A549 (cell line): ENCODE measurements around the gene PAPSS2. TPM values are rescaled to one million over a fixed set of nuclear protein-coding genes. Genes with fewer than 3 reads are reported as not detected.

ENCODE experiments used
- ATAC-seq, 2 experiments: fragments of 200-7000 bp in 1 of 2; fragments of >200 bp in 1 of 2; cut with Nextera tagmentation in 1 of 2; cut with Tn5 transposase in 1 of 2; 3 replicates each; pipeline versions ENCODE4 v1.8.0 to v1.9.1; 2018 to 2020; ENCODE audit warnings: mild to moderate bottlenecking in 1 of 2, moderate library complexity in 1 of 2
- CTCF ChIA-PET: fragments of 300-600 bp; sonication (Branson Sonifier 250); formaldehyde crosslinking; extraction: SDS; loops from one replicate; lab custom pipeline; 2021; ENCODE audit warnings: antibody characterized with exemption, inconsistent platforms; lab: Yijun Ruan, JAX
- POLR2A ChIA-PET: fragments of 350-600 bp; formaldehyde crosslinking; extraction: SDS; loops from one replicate; lab custom pipeline; 2021; ENCODE audit warnings: antibody characterized with exemption, inconsistent platforms; lab: Yijun Ruan, JAX
- DNase-seq, 2 experiments: peaks; one replicate each; pipeline versions ENCODE4 v3.0.0 to v3.0.0-alpha.2; 2011 to 2016; ENCODE audit warnings: low read depth in 1 of 2, low spot score in 1 of 2
- FAIRE-seq: peaks from 2 replicates; lab custom pipeline; 2011; peaks lifted over from hg19 to GRCh38; lab: Jason Lieb, UNC
- H3K27ac ChIP-seq, 2 experiments: fragments of >200 bp; sonication (Bioruptor Twin); formaldehyde crosslinking; 3 replicates each; pipeline ENCODE4 v1.5.1; 2016 to 2017
- H3K4me1 ChIP-seq: fragments of >200 bp; sonication (Bioruptor Twin); formaldehyde crosslinking; 3 replicates; pipeline ENCODE4 v1.6.1; 2016
- H3K4me2 ChIP-seq: fragments of >200 bp; sonication (Bioruptor Twin); formaldehyde crosslinking; 3 replicates; pipeline ENCODE4 v1.6.1; 2016
- H3K4me3 ChIP-seq: fragments of >200 bp; sonication (Bioruptor Twin); formaldehyde crosslinking; 3 replicates; pipeline ENCODE4 v1.5.1; 2016
- H3K9me3 ChIP-seq: fragments of >200 bp; sonication (Bioruptor Twin); formaldehyde crosslinking; 3 replicates; pipeline ENCODE4 v1.6.1; 2016
- CBX8 ChIP-seq: fragments of 200-600 bp; sonication (generic); IDR thresholded peaks from 2 replicates; pipeline ENCODE4 v1.6.1; 2016
- CEBPB ChIP-seq, 2 experiments: fragments of >200 bp in 1 of 2; sonication (Bioruptor Twin) in 1 of 2; formaldehyde crosslinking in 1 of 2; IDR thresholded peaks; 2 replicates each; pipeline ENCODE4 v1.6.1; 2012 to 2016
- CTCF ChIP-seq: fragments of >200 bp; sonication (Bioruptor Twin); formaldehyde crosslinking; IDR thresholded peaks from 3 replicates; pipeline ENCODE4 v1.5.1; 2016
- EHF ChIP-seq: fragments of 250-450 bp; sonication (Bioruptor Pico); IDR thresholded peaks from 2 replicates; pipeline ENCODE4 v1.5.0; 2020; ENCODE audit warnings: mild to moderate bottlenecking
- EP300 ChIP-seq, 2 experiments: fragments of >200 bp; sonication (Bioruptor Twin); formaldehyde crosslinking; IDR thresholded peaks; 2 replicates in 1 of 2; 3 replicates in 1 of 2; pipeline ENCODE4 v1.6.1; 2016 to 2017
- FOXS1 ChIP-seq: fragments of 250-450 bp; sonication (Bioruptor Pico); IDR thresholded peaks from 2 replicates; pipeline ENCODE4 v1.5.0; 2020; ENCODE audit warnings: mild to moderate bottlenecking, moderate library complexity
- HES2 ChIP-seq: fragments of >200 bp; sonication (Bioruptor Twin); formaldehyde crosslinking; IDR thresholded peaks from 2 replicates; pipeline ENCODE4 v1.6.1; 2016
- HEYL ChIP-seq: fragments of 250-450 bp; sonication (Bioruptor Pico); IDR thresholded peaks from 2 replicates; pipeline ENCODE4 v1.8.0; 2021; ENCODE audit warnings: mild to moderate bottlenecking, moderate library complexity
- HOXB13 ChIP-seq: fragments of 250-450 bp; sonication (Bioruptor Pico); IDR thresholded peaks from 2 replicates; pipeline ENCODE4 v1.5.0; 2020; ENCODE audit warnings: low read depth, mild to moderate bottlenecking, moderate library complexity
- HOXB5 ChIP-seq: fragments of 250-450 bp; sonication (Bioruptor Pico); IDR thresholded peaks from 2 replicates; pipeline ENCODE4 v1.5.0; 2020; ENCODE audit warnings: mild to moderate bottlenecking, moderate library complexity
- JUN ChIP-seq, 2 experiments: fragments of >200 bp; sonication (Bioruptor Twin); formaldehyde crosslinking; IDR thresholded peaks; 2 replicates in 1 of 2; 3 replicates in 1 of 2; pipeline ENCODE4 v1.6.1; 2016 to 2017
- JUNB ChIP-seq: fragments of >200 bp; sonication (Bioruptor Twin); formaldehyde crosslinking; IDR thresholded peaks from 2 replicates; pipeline ENCODE4 v1.6.1; 2016
- KDM1A ChIP-seq: fragments of 200-600 bp; sonication (generic); IDR thresholded peaks from 2 replicates; pipeline ENCODE4 v1.6.1; 2016; ENCODE audit warnings: low read depth, mild to moderate bottlenecking
- MAZ ChIP-seq: fragments of 150-350 bp; IDR thresholded peaks from 2 replicates; pipeline ENCODE4 v1.6.1; 2014; ENCODE audit warnings: antibody characterized with exemption, low read depth, low read length, borderline replicate concordance
- NPAS2 ChIP-seq: fragments of 250-450 bp; sonication (Bioruptor Pico); IDR thresholded peaks from 2 replicates; pipeline ENCODE4 v1.8.0; 2022; ENCODE audit warnings: mild to moderate bottlenecking, moderate library complexity, borderline replicate concordance
- NR3C1 ChIP-seq: fragments of >200 bp; sonication (Bioruptor Twin); formaldehyde crosslinking; IDR thresholded peaks from 3 replicates; pipeline ENCODE4 v1.6.1; 2017
- POLR2AphosphoS2 ChIP-seq: conservative IDR thresholded peaks from 2 replicates; pipeline ENCODE4 v1.6.1; 2012; ENCODE audit warnings: low read length, improper control_type of control experiment, inconsistent platforms
- RARB ChIP-seq: fragments of 250-450 bp; sonication (Bioruptor Pico); IDR thresholded peaks from 2 replicates; pipeline ENCODE4 v1.8.0; 2021; ENCODE audit warnings: mild to moderate bottlenecking, moderate library complexity
- RFX5 ChIP-seq: fragments of 450-650 bp; IDR thresholded peaks from 2 replicates; pipeline ENCODE4 v1.7.1; 2014; ENCODE audit warnings: antibody characterized with exemption, mild to moderate bottlenecking, moderate library complexity
- SMC3 ChIP-seq: fragments of >200 bp; sonication (Bioruptor Twin); formaldehyde crosslinking; IDR thresholded peaks from 3 replicates; pipeline ENCODE4 v1.6.1; 2018; ENCODE audit warnings: inconsistent platforms
- TFCP2L1 ChIP-seq: fragments of 250-450 bp; sonication (Bioruptor Pico); IDR thresholded peaks from 2 replicates; pipeline ENCODE4 v1.5.0; 2021; ENCODE audit warnings: mild to moderate bottlenecking
- TP53 ChIP-seq: fragments of 250-450 bp; sonication (Bioruptor Pico); IDR thresholded peaks from 2 replicates; pipeline ENCODE4 v1.5.0; 2021; ENCODE audit warnings: mild to moderate bottlenecking, moderate library complexity
- ZNF302 ChIP-seq: fragments of 250-450 bp; sonication (Bioruptor Pico); IDR thresholded peaks from 2 replicates; pipeline ENCODE4 v1.9.0; 2021; ENCODE audit warnings: inconsistent platforms, mild to moderate bottlenecking, moderate library complexity
- WGBS: methylation state at CpG from one replicate; pipeline ENCODE4 v1.1.6; 2017; ENCODE audit errors: missing lambda C conversion rate; 5-methylcytosine and 5-hydroxymethylcytosine counted together
- polyA plus RNA-seq, 4 experiments: library from polyadenylated mRNA; depleted of rRNA in 3 of 4; stranded (reverse); fragments of >200 nt; fragmentation: RNase III in 1 of 4; extraction: RNeasy Plus Mini Kit Qiagen cat#74134 plus additional on column Dnase treatment in 1 of 4; gene quantifications; 2 replicates in 3 of 4; 3 replicates in 1 of 4; pipeline ENCODE4 v1.2.3, GENCODE V29; 2011 to 2017
- TF ChIP-seq, protein P1 (sequence below): IDR thresholded peaks from 2 replicates; pipeline ENCODE4 v1.6.1; 2012
- TF ChIP-seq, protein P2 (sequence below): fragments of >200 bp; sonication (Bioruptor Twin); formaldehyde crosslinking; IDR thresholded peaks from 3 replicates; pipeline ENCODE4 v1.6.1; 2016
- TF ChIP-seq, protein P3 (sequence below): fragments of 250-450 bp; sonication (Bioruptor Pico); IDR thresholded peaks from 2 replicates; pipeline ENCODE4 v1.5.0; 2021; ENCODE audit warnings: mild to moderate bottlenecking, moderate library complexity, borderline replicate concordance
- TF ChIP-seq, protein P4 (sequence below): IDR thresholded peaks from 2 replicates; pipeline ENCODE4 v1.6.1; 2012; ENCODE audit warnings: low read depth, borderline replicate concordance

Gene PAPSS2
- polyA plus RNA-seq, 2 of the 4 experiments (the other 2 are of a cell fraction): 27.7 to 29.0 TPM

GRCh38 chr10:87750817-87751216, 91.1 kb downstream of the PAPSS2 start:
- no peak overlapping the region for H3K4me3 ChIP-seq
- FAIRE-seq (no peak), DNase-seq (no peak), ATAC-seq (no peak)
- ChIA-PET CTCF (interaction anchor here (1.1 to 3.0 kb wide), 4 partner anchors 9 to 94 kb away, joined by 3 to 15 read pairs (median 7); no protein-coding TSS in a partner anchor), POLR2A (no interaction called here)
- no peak for TF ChIP-seq HEYL
- no peak for TF ChIP-seq CTCF
- TF ChIP-seq, protein P1, sequence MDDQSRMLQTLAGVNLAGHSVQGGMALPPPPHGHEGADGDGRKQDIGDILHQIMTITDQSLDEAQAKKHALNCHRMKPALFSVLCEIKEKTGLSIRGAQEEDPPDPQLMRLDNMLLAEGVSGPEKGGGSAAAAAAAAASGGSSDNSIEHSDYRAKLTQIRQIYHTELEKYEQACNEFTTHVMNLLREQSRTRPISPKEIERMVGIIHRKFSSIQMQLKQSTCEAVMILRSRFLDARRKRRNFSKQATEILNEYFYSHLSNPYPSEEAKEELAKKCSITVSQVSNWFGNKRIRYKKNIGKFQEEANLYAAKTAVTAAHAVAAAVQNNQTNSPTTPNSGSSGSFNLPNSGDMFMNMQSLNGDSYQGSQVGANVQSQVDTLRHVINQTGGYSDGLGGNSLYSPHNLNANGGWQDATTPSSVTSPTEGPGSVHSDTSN: no peak
- no peak for TF ChIP-seq MAZ
- no peak for TF ChIP-seq FOXS1 (CRISPR knock-in tag)
- no peak for TF ChIP-seq SMC3
- TF ChIP-seq KDM1A: no peak
- TF ChIP-seq JUNB: no peak
- TF ChIP-seq JUN (IDR thresholded peaks at IDR 0.05): no peak
- no peak for TF ChIP-seq EP300 (IDR thresholded peaks at IDR 0.05)
- no peak for TF ChIP-seq NR3C1
- TF ChIP-seq CEBPB (IDR thresholded peaks at IDR 0.05): no peak
- TF ChIP-seq RFX5: no peak
- no peak for TF ChIP-seq TP53 (CRISPR knock-in tag)
- no peak overlapping the region for H3K4me2 ChIP-seq
- H3K9me3 ChIP-seq: no peaks in the 10 kb centered on the region
- H3K27ac ChIP-seq: no peak overlapping the region
- H3K4me1 ChIP-seq: no peaks in the 10 kb centered on the region

- no peak for ATAC-seq
- no peak overlapping the region for H3K4me3 ChIP-seq
- no peak for DNase-seq
- TF ChIP-seq RARB (no peak), RFX5 (no peak), KDM1A (no peak), SMC3 (no peak), TFCP2L1 (no peak), ZNF302 (CRISPR knock-in tag) (no peak), CBX8 (no peak), POLR2AphosphoS2 (no peak), HOXB5 (CRISPR knock-in tag) (no peak), HOXB13 (CRISPR knock-in tag) (no peak), EHF (CRISPR knock-in tag) (no peak), NPAS2 (CRISPR knock-in tag) (no peak), NR3C1 (no peak), HES2 (no peak)
- TF ChIP-seq, protein P2, sequence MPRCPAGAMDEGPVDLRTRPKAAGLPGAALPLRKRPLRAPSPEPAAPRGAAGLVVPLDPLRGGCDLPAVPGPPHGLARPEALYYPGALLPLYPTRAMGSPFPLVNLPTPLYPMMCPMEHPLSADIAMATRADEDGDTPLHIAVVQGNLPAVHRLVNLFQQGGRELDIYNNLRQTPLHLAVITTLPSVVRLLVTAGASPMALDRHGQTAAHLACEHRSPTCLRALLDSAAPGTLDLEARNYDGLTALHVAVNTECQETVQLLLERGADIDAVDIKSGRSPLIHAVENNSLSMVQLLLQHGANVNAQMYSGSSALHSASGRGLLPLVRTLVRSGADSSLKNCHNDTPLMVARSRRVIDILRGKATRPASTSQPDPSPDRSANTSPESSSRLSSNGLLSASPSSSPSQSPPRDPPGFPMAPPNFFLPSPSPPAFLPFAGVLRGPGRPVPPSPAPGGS: no peak
- TF ChIP-seq, protein P3, sequence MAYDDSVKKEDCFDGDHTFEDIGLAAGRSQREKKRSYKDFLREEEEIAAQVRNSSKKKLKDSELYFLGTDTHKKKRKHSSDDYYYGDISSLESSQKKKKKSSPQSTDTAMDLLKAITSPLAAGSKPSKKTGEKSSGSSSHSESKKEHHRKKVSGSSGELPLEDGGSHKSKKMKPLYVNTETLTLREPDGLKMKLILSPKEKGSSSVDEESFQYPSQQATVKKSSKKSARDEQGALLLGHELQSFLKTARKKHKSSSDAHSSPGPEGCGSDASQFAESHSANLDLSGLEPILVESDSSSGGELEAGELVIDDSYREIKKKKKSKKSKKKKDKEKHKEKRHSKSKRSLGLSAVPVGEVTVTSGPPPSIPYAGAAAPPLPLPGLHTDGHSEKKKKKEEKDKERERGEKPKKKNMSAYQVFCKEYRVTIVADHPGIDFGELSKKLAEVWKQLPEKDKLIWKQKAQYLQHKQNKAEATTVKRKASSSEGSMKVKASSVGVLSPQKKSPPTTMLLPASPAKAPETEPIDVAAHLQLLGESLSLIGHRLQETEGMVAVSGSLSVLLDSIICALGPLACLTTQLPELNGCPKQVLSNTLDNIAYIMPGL: no peak
- TF ChIP-seq, protein P4, sequence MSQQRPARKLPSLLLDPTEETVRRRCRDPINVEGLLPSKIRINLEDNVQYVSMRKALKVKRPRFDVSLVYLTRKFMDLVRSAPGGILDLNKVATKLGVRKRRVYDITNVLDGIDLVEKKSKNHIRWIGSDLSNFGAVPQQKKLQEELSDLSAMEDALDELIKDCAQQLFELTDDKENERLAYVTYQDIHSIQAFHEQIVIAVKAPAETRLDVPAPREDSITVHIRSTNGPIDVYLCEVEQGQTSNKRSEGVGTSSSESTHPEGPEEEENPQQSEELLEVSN: no peak
- CTCF ChIA-PET: interaction anchor here (0.8 to 3.0 kb wide), 6 partner anchors 9 to 91 kb away, joined by 3 to 15 read pairs (median 5); no protein-coding TSS in a partner anchor
- FAIRE-seq: no peak
- WGBS: 92% methylated on average over 2 of the region's 2 CpGs
- H3K4me1 ChIP-seq: no peaks in the 10 kb centered on the region
- H3K9me3 ChIP-seq: no peaks in the 10 kb centered on the region
- POLR2A ChIA-PET: no interaction called here
- no peak overlapping the region for H3K4me2 ChIP-seq
- no peak overlapping the region for H3K27ac ChIP-seq
These were observed 91.6 kb downstream of the PAPSS2 start for GRCh38 chr10:87751274-87751673.
